ENCODE measurements around the gene ASB9. TPM values are rescaled to one million over a fixed set of nuclear protein-coding genes. Genes with fewer than 3 reads are reported as not detected.
"Not testable (repeated sequence)": the region's sequence is repeated elsewhere in the genome, so short reads cannot be mapped to it uniquely, and the experiment has no call there.

ASB9 gene
- total and polyA plus RNA-seq, 9 of the 15 experiments (the other 6 are each of a cell fraction or from before 2014, with no cell fraction given), result 0.27 to 1.7 (median 0.96) TPM

DNA sequence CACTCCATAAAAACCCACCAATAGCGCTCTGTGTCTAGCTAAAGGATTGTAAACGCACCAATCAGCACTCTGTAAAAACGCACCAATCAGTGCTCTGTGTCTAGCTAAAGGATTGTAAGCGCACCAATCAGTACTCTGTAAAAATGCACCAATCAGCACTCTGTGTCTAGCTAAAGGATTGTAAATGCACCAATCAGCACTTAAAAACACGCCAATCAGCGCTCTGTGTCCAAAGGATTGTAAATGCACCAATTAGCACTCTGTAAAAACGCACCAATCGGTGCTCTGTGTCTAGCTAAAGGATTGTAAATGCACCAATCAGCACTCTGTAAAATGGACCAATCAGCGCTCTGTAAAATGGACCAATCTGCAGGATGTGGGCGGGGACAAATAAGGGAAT, 3.4 kb upstream of the ASB9 start:
- FAIRE-seq; in situ Hi-C loops (cut with MboI); H3K4me1 ChIP-seq (replicated peaks in 1 of 2; ENCODE audit: control insufficient read depth in 2 of 2, insufficient read depth in 2 of 2, low read length in 2 of 2); H3K9ac ChIP-seq (ENCODE audit: insufficient read depth in 1 of 2, low read depth in 2 of 2, low read length in 2 of 2); CTCF ChIA-PET (ENCODE audit: low intra/inter-chr PET ratio); H3K9me1 ChIP-seq (ENCODE audit: control insufficient read depth, insufficient read depth, low read length); intact Hi-C loops (cut with micrococcal nuclease); DNase-seq (ENCODE audit: extremely low read depth in 1 of 4, low spot score in 3 of 4); H3K4me3 ChIP-seq; H3K4me2 ChIP-seq (ENCODE audit: insufficient read depth, low read length); H2AFZ ChIP-seq (ENCODE audit: low read depth, low read length); H3K9me3 ChIP-seq (replicated peaks; ENCODE audit: control insufficient read depth, insufficient read depth, low read depth, low read length); H3K36me3 ChIP-seq (ENCODE audit: control insufficient read depth, insufficient read depth, low read length); ATAC-seq; H4K20me1 ChIP-seq (replicated peaks; ENCODE audit: control insufficient read depth, insufficient read depth, low read length); H3K27ac ChIP-seq (ENCODE audit: extremely low read depth, low read depth, low read length); H3K79me2 ChIP-seq (ENCODE audit: control insufficient read depth, insufficient read depth, low read length); BruUV-seq (replicated peaks); H3K27me3 ChIP-seq (ENCODE audit: control insufficient read depth in 2 of 2, insufficient read depth in 2 of 2, low read length in 2 of 2): not testable (repeated sequence)
- peak; percentile 64 for TF ChIP-seq ASH1L (IDR thresholded peaks at IDR 0.05; ENCODE audit: borderline replicate concordance, low read depth, partially characterized antibody)
- TF ChIP-seq ZNF316 (IDR thresholded peaks at IDR 0.05), result 0 out of 2 replicates have a peak, but pooled peaks have one; percentile 17
- peak; percentile 53 for TF ChIP-seq NFYB (IDR thresholded peaks at IDR 0.05; ENCODE audit: extremely low read depth, insufficient read length)
- TF ChIP-seq, protein P1, sequence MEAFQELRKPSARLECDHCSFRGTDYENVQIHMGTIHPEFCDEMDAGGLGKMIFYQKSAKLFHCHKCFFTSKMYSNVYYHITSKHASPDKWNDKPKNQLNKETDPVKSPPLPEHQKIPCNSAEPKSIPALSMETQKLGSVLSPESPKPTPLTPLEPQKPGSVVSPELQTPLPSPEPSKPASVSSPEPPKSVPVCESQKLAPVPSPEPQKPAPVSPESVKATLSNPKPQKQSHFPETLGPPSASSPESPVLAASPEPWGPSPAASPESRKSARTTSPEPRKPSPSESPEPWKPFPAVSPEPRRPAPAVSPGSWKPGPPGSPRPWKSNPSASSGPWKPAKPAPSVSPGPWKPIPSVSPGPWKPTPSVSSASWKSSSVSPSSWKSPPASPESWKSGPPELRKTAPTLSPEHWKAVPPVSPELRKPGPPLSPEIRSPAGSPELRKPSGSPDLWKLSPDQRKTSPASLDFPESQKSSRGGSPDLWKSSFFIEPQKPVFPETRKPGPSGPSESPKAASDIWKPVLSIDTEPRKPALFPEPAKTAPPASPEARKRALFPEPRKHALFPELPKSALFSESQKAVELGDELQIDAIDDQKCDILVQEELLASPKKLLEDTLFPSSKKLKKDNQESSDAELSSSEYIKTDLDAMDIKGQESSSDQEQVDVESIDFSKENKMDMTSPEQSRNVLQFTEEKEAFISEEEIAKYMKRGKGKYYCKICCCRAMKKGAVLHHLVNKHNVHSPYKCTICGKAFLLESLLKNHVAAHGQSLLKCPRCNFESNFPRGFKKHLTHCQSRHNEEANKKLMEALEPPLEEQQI (IDR thresholded peaks at IDR 0.05), result 0 out of 2 replicates have a peak, but pooled peaks have one; percentile 28
- POLR2A ChIA-PET, result interaction anchor here (0.8 kb wide), 1 partner anchor 11 kb away, joined by 3 read pairs; no protein-coding TSS in a partner anchor
- 13% methylated on average over 10 of the region's 10 CpGs for WGBS (ENCODE audit: insufficient coverage, low coverage, missing lambda C conversion rate)

All from K562 (cell line).